Stomach smooth muscle (tissue), 2 donors: ENCODE data around the gene RFX1.
"Not testable (repeated sequence)": the region's sequence is repeated elsewhere in the genome, so short reads cannot be mapped to it uniquely, and the experiment has no call there.

ENCODE experiments used
- H3K27ac ChIP-seq: one replicate; pipeline ENCODE4 v1.7.0; 2013; ENCODE audit warnings: mild to moderate bottlenecking, low read length, inconsistent platforms
- H3K27me3 ChIP-seq, 2 donors: one replicate each; pipeline ENCODE4 v1.7.0; 2013; ENCODE audit warnings: low read length in 2 of 2; ENCODE audit not compliant: insufficient read depth in 2 of 2, control insufficient read depth in 1 of 2
- H3K36me3 ChIP-seq, 2 donors: one replicate each; pipeline ENCODE4 v1.7.0; 2013; ENCODE audit warnings: low read length in 2 of 2; ENCODE audit not compliant: control insufficient read depth in 2 of 2, insufficient read depth in 2 of 2
- H3K4me1 ChIP-seq: one replicate; pipeline ENCODE4 v1.7.0; 2013; ENCODE audit warnings: low read length; ENCODE audit not compliant: control insufficient read depth, insufficient read depth
- H3K4me3 ChIP-seq, 2 donors: one replicate each; pipeline ENCODE4 v1.7.0; 2013; ENCODE audit warnings: low read length in 2 of 2
- H3K9ac ChIP-seq, 2 donors: one replicate each; pipeline ENCODE4 v1.7.0; 2013; ENCODE audit warnings: low read length in 2 of 2, mild to moderate bottlenecking in 1 of 2
- H3K9me3 ChIP-seq, 2 donors: one replicate each; pipeline ENCODE4 v1.7.0; 2013; ENCODE audit warnings: low read length in 2 of 2; ENCODE audit not compliant: control insufficient read depth in 2 of 2
- donor health status: healthy.
- donor health status: Pancreatic carcinoma.

The RFX1 gene

DNA sequence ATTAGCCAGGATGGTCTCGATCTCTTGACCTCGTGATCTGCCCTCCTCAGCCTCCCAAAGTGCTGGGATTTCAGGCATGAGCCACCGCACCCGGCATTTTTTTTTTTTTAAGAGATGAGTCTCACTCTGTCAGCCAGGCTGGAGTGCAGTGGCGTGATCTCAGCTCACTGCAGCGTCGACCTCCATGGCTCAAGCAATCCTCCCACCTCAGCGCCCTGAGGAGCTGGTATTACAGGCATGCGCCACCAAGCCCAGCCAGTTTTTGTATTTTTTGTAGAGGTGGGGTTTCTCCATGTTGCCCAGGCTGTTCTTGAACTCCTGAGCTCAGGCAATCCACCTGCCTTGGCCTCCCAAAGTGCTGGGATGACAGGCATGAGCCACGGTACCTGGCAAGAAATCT, 41.7 kb upstream of the RFX1 start:
- not testable (repeated sequence) for H3K36me3 ChIP-seq, H3K4me3 ChIP-seq, H3K27ac ChIP-seq, H3K9ac ChIP-seq, H3K27me3 ChIP-seq, H3K4me1 ChIP-seq, H3K9me3 ChIP-seq

DNA sequence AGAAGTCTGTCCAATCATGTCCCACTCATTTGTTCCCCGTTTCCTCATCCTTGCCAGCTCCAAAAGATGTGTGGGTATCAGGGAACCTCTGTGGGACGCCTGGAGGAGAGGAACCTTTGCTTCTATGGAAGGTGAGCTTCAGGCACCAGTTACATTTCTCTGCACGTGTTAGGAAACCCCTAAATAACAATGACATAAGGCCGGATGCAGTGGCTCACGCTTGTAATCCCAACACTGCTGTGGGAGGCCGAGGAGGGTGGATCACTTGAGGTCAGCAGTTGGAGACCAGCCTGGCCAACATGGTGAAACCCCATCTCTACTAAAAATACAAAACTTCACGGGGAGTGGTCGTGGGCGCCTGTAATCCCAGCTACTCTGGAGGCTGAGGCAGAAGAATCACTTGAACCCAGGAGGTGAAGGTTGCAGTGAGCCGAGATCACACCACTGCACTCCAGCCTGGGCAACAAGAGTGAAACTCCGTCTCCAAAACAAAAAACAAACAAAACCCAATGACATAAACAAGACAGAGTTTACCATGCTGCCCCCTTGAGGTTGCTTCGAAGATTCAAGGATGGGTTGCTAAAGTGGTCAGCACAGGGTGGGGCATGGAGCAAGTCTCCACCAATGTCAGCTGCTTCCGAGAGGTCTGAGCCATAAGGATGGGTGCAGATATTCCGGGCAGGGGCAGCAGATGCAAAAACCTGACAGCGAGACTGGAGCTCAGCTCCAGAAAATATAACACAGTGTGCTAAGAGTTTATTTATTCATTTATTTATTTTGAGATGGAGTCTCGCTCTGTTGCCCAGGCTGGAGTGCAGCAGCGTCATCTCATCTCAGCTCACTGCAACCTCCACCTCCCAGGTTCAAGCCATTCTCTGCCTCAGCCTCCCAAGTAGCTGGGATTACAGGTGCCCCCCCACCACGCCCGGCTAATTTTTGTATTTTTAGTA, 36.8 kb upstream of the RFX1 start:
- not testable (repeated sequence) for H3K27me3 ChIP-seq, H3K36me3 ChIP-seq, H3K27ac ChIP-seq, H3K9ac ChIP-seq, H3K4me1 ChIP-seq, H3K9me3 ChIP-seq, H3K4me3 ChIP-seq

DNA sequence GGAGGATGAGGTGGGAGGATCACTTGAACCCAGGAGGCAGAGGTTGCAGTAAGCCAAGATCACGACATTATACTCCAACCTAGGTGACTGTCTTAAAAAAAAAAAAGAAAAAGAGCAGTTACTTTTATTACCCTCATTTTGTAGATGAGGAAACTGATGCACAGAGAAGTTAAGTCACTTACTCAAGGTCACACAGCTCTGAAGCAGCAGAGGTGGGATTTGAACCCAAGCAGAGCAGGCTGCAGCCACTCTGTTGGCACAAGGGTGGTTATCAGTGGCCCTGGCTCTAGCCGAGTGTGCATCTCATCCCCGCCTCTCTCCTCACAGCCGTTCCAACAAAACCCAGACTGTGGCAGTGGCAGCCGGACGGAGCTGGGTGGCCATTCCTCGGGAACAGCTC, 33.1 kb upstream of the RFX1 start:
- H3K36me3 ChIP-seq: no peaks in the 10 kb centered on the region
- H3K9me3 ChIP-seq: no peaks in the 10 kb centered on the region
- H3K4me3 ChIP-seq: no peak overlapping the region
- no peak overlapping the region for H3K27ac ChIP-seq
- no peaks in the 10 kb centered on the region for H3K27me3 ChIP-seq
- no peak overlapping the region for H3K9ac ChIP-seq
- H3K4me1 ChIP-seq: no peaks in the 10 kb centered on the region

DNA sequence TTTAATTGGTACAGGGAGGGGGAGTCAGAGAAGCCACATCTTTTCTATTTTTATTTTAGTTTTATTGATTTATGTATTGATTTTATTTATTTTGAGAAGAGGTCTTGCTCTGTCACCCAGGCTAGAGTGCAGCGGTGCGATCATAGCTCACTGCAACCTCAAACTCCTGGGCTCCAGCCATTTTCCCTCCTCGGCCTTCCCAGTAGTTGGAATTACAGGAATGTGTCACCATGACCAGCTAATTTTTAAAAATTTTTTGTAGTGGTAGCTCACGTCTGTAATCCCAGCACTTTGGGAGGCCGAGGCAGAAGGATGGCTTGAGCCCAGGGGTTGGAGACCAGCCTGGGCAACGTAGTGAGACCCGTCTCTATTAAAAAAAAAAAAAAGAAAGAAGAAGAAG, 29.6 kb upstream of the RFX1 start:
- peaks cover 10% of the 10 kb centered on the region for H3K4me1 ChIP-seq
- H3K36me3 ChIP-seq: no peaks in the 10 kb centered on the region
- H3K9ac ChIP-seq: no peak overlapping the region
- no peak overlapping the region for H3K4me3 ChIP-seq
- H3K9me3 ChIP-seq: no peaks in the 10 kb centered on the region
- H3K27me3 ChIP-seq: peaks cover 8% of the 10 kb centered on the region in 2 donors
- no peak overlapping the region for H3K27ac ChIP-seq

DNA sequence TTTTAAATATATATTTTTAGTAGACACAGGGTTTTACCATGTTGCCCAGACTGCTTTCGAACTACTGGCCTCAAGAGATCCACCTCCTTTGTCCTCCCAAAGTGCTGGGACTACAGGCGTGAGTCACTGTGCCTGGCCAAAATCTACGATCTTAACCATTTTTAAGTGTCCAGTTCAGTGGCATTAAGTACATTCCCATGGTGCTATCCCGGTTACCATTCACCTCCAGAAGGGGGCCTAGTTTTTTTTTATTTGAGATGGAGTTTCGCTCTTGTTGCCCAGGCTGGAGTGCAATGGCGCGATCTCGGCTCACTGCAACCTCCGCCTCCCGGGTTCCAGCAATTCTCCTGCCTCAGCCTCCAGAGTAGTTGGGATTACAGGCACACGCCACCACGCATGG, 29.0 kb upstream of the RFX1 start:
- H3K4me3 ChIP-seq, H3K9ac ChIP-seq, H3K27ac ChIP-seq, H3K36me3 ChIP-seq, H3K9me3 ChIP-seq, H3K4me1 ChIP-seq: not testable (repeated sequence)
- H3K27me3 ChIP-seq: peaks cover 11% of the 10 kb centered on the region in 2 donors

DNA sequence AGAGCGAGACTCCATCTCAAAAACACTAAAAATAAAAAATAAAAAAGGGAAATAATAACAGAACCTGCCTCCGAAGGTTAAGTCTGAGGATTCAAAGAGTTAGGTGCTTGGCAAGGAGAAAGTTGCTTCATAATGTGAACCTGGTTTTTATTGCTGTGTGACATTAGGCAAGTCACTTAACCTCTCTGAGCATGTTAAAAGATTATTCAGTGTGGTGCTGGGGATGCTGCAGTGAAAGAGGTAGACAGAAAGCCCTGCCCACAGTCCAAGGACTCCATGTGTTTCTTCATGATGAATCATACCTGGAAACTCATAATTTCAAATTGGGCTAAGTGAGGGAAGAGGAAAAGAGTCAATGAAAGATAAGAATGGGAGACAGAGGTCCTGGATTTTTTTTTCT, 27.8 kb upstream of the RFX1 start:
- H3K36me3 ChIP-seq: no peaks in the 10 kb centered on the region
- no peak overlapping the region for H3K4me3 ChIP-seq
- H3K4me1 ChIP-seq: peaks cover 10% of the 10 kb centered on the region
- no peaks in the 10 kb centered on the region for H3K9me3 ChIP-seq
- no peak overlapping the region for H3K9ac ChIP-seq
- no peak overlapping the region for H3K27ac ChIP-seq
- H3K27me3 ChIP-seq: peaks cover 11 to 13% of the 10 kb centered on the region in 2 donors

DNA sequence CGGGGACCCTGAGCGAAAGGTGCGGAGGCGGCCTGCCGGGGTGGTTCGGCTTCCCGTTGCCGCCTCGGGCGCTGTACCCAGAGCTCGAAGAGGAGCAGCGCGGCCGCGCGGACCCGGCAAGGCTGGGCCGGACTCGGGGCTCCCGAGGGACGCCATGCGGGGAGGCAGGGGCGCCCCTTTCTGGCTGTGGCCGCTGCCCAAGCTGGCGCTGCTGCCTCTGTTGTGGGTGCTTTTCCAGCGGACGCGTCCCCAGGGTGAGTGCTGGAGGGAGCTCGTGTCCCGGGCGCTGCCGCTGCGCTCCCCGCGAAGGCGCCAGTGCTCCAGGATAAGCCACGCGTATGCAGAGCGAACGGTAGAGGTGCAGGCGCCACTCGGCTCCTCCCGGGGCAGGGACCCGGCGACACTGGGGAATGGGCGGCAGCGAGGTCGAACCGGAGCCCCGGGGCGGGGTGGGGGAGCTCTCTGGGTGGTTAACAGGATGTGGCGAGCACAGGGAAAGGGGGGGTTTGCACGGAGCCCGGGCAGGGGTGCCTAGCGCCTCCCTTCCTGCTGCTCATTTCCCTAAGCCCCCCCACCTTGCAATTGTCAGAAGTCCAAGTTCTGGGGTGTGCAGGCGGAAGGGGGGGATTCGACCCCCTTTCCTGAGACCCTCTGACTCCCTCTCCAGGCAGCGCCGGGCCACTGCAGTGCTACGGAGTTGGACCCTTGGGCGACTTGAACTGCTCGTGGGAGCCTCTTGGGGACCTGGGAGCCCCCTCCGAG, 25.8 kb upstream of the RFX1 start, which contains the start of gene IL27RA:
IL27RA (plus strand) TSS at position 44 of the 762 bp plus-strand sequence; CDS start at position 155, 111 bp downstream.
- H3K9me3 ChIP-seq: no peaks in the 10 kb centered on the region
- peak within 1 kb of the TSS; percentile 59 to 74 for H3K4me3 ChIP-seq
- peak within 1 kb of the TSS; percentile 21 to 45 for H3K9ac ChIP-seq
- H3K27ac ChIP-seq: no peak within 1 kb of the TSS
- H3K4me1 ChIP-seq: peaks cover 10% of the 10 kb centered on the region
- peaks cover 15 to 18% of the 10 kb centered on the region in 2 donors for H3K27me3 ChIP-seq
- no peaks in the 10 kb centered on the region for H3K36me3 ChIP-seq

DNA sequence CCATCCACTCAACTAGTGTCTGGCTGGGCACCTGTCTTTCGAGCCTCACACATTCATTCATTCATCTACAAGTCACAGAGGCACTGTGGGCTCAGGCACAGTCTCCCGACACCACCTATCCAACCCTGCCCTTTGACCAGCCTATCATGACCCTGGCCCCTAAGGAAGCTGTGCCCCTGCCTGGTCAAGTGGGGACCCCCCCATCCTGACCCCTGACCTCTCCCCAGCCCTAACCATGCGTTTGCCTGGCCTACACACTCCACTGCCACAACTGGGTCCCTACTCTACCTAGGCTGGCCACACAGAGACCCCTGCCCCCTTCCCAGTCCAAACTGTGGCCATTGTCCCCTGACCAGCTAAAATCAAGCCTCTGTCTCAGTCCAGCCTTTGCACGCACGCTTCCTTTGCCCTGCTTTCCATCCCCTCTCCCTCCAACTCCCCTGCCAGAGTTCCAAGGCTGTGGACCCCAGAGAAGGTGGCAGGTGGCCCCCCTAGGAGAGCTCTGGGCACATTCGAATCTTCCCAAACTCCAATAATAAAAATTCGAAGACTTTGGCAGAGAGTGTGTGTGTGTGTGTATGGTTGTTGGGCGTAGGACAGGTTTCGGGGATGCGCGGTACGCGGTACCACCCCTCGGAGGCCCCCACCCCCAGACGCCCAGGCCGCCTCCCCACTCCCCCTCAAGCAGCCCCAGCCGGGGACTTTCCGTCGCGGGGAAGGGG, 25.0 kb upstream of the RFX1 start:
- peaks cover 10% of the 10 kb centered on the region for H3K4me1 ChIP-seq
- no peaks in the 10 kb centered on the region for H3K36me3 ChIP-seq
- peak overlapping the region; percentile 59 to 74 for H3K4me3 ChIP-seq
- H3K9me3 ChIP-seq: no peaks in the 10 kb centered on the region
- peaks cover 15 to 18% of the 10 kb centered on the region in 2 donors for H3K27me3 ChIP-seq
- peak overlapping the region in 1 of 2 donors; percentile 22 for H3K9ac ChIP-seq
- H3K27ac ChIP-seq: no peak overlapping the region

DNA sequence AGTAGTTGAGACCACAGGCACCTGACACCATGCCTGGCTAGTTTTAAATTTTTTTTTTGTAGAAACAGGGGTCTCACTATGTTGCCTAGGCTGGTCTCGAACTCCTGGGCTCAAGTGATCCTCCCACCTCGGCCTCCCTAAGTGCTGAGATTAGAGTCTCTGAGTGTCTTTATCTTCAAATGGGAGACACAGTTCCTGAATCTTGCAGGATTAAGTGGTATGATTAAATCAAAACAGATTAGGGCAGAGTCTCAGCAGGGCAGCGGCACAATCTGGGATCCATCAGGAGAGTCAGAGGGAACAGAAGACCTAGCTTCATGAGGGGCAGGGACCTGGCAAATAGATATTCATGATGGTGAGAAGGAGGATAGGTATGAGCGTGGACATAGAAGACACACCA, 22.8 kb upstream of the RFX1 start:
- no peaks in the 10 kb centered on the region for H3K9me3 ChIP-seq

DNA sequence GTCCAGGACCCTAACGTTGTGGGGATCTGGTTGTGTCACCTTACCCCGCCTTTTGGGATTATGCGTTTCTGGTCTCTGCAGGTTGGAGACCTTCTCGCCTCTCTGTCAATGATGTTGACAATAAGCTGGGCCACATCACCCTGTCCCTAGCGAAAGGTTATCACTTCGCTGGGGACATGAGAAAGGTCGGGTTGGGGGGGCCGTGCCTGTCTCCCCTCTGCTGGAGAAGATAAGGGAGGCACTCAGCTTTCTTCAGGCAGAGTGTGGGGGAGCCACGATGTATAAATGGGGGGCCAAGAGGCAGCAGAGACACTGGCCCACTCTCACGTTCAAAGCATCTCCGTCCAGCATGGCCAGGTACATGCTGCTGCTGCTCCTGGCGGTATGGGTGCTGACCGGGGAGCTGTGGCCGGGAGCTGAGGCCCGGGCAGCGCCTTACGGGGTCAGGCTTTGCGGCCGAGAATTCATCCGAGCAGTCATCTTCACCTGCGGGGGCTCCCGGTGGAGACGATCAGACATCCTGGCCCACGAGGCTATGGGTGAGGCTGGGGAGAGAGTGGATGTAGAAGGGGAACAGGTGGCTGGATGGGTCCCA, 21.8 kb upstream of the RFX1 start, which contains the start of gene RLN3:
RLN3 (plus strand) TSS at position 293 of the 595 bp plus-strand sequence; CDS start at position 350, 57 bp downstream.
- peaks cover 15% of the 10 kb centered on the region in 2 donors for H3K27me3 ChIP-seq
- peaks cover 10% of the 10 kb centered on the region for H3K4me1 ChIP-seq
- H3K27ac ChIP-seq: no peak within 1 kb of the TSS
- H3K4me3 ChIP-seq: no peak within 1 kb of the TSS
- H3K36me3 ChIP-seq: no peaks in the 10 kb centered on the region
- no peaks in the 10 kb centered on the region for H3K9me3 ChIP-seq
- H3K9ac ChIP-seq: no peak within 1 kb of the TSS

More for the DNA sequence above, 22.8 kb upstream of the RFX1 start:
- Histone ChIP-seq H3K36me3 (no peaks in the 10 kb centered on the region), H3K4me3 (no peak overlapping the region), H3K4me1 (peaks cover 10% of the 10 kb centered on the region), H3K9ac (no peak overlapping the region), H3K27me3 (peaks cover 15 to 16% of the 10 kb centered on the region in 2 donors), H3K27ac (no peak overlapping the region)
